NCI-H510A (cell line): ENCODE data around the gene DOLK.

Experiments used
- DNase-seq: peaks from one replicate; lab custom pipeline; 2025; lab: John Stamatoyannopoulos, UW

DOLK gene

DNA sequence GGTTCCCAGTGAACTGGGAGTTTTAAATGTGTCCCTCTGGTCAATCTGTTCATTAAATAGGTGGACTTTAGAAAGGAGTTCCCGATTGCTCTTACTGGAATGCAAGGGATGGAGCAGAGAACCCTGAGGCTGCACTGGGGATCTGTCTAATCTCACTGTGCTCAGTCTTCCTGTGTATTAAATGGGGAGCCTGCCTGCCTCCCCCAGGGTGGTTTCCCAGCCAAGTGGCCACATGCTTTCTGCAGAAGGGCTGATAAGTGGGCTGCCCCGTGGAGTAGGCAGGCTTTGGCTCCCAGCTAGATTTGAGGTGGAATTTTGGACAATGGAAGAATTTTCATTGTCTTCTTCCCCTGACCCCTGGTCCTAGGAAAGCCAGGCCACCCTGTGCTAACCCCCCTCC lies 40.7 kb downstream of the DOLK start:
- no peak for DNase-seq

DNA sequence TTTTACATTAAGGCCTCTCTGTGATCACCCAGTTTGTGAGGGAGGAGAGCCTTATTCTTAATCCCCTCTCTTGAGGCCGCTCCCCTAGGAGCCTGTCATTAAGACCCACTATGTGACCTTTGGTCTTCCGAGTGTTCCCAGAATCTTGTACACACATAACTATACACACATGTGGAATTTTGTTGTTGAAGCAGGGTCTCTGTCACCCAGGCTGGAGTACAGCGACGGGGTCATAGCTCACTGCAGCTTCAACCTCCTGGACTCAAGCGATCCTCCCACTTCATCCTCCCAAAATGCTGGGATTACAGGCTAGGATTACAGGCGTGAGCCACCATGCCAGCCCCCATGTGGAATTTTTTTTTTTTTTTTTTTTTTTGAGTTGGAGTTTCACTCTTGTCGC lies 41.4 kb downstream of the DOLK start:
- no peak for DNase-seq

DNA sequence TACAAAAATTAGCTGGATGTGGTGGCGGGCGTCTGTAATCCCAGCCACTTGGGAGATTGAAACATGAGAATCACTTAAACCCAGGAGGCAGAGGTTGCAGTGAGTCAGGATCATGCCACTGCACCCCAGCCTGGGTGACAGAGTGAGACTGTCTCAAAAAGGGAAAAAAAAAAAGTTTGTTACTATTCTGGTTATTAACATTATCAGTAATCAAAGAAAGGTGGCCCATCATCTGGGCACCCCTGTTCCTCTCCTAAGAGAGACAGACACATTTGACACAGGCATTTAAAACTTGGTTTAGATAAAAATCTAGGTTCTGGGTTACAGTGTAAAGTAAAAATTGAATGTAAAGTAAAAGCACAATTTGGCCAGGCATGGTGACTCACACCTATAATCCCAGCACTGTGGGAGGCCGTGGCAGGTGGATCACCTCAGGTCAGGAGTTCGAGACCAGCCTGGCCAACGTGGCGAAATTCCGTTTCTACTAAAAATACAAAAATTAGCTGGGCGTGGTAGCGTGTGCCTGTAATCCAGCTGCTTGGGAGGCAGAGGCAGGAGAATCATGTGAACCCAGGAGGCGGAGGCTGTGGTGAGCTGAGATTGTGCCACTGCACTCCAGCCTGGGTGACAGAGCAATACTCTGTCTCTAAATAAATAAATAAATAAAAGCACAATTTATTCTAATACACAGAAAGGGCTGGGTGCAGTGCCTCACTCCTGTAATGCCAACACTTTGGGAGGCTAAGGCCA lies 43.4 kb downstream of the DOLK start:
- DNase-seq = no peak

DNA sequence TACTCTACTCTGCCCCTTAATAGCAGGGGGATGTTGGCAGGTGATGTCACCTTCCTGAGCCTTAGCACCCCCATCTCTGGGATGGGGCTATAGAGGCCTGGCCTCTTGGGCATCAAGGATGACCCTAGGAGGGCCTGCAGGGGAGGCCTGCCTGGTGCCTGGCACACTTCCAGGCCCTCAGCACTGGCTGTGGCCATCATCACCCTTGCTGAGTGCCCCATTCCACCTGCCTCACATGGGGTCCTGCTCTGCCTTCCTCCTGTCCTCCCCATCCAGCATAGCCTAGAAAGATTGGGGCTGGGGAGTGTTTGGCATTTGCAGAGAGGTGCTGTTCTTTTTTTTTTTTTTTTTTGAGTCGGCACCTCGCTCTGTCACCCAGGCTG lies 44.3 kb downstream of the DOLK start:
- DNase-seq = no peak

DNA sequence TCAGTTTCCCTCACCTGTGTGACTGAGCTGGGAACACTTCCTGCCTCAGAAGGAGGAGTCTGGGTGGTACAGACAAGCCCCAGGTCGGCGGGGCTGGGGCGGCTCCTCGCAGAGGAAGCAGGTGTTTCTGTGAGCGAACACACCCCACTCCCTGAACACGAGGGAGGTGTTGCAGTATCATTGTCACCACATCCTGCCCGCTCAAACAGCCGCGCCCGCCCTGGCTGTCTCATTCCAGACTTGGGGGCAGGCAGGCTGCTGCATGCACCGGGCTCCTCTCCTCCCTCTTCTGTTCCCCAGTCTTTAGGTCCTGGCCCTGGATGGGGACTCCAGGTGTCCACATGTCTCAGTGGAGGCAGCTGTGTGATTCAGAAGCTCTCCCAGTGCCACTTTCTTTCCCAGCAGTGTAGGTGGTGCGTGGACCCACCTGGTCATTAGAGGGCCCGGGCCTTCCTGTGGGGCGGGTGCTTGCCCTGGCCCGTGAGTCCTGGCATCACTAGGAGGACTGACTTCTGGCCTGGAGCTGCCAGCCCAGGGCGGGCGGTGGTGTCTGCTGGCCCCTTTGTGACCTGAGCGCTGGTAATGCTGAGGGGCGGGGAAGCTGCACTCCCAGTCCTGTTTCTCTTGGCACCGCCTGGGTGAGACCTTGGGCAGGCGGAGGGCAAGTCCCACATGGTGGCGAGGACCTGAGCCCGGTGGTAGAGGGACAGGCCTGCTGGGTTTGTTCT lies 44.9 kb downstream of the DOLK start:
- DNase-seq = peak; percentile 41

DNA sequence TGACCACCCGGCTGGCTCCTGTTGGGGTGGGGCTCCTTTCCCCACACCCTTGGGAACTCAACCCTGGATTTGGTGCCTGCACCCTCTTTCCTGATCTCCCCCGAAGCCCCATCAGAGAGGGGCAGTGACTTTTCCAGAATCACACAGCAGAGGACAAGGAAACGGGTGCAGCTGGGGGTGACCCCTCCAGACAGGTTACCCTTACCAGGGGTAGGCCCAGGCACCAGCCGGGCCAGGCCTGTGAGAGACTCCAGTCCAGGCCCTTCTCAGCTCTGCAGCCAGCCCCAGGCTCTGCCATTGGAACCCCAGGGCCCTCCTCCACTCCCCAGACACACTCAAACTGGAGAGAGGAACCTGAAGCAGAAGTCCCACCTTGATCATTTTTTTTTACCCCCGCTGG lies 45.6 kb downstream of the DOLK start:
- DNase-seq = no peak

DNA sequence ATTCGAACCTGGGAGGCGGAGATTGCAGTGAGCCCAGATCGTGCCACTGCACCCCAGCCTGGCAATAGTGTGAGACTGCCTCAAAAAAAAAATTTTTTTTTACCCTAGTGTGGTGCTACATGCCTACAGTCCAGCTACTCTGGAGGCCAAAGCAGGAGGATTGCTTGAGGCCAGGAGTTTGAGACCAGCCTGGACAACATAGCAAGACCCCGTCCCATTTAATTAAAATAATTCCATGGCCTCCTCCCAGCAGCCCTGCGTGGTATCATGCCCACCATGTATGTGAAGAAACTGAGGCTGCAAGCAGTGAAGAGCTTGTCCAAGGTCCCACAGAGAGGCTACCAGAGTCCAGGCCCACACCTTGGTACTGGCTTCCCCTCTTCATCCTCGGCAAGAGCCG lies 46.0 kb downstream of the DOLK start:
- no peak for DNase-seq

DNA sequence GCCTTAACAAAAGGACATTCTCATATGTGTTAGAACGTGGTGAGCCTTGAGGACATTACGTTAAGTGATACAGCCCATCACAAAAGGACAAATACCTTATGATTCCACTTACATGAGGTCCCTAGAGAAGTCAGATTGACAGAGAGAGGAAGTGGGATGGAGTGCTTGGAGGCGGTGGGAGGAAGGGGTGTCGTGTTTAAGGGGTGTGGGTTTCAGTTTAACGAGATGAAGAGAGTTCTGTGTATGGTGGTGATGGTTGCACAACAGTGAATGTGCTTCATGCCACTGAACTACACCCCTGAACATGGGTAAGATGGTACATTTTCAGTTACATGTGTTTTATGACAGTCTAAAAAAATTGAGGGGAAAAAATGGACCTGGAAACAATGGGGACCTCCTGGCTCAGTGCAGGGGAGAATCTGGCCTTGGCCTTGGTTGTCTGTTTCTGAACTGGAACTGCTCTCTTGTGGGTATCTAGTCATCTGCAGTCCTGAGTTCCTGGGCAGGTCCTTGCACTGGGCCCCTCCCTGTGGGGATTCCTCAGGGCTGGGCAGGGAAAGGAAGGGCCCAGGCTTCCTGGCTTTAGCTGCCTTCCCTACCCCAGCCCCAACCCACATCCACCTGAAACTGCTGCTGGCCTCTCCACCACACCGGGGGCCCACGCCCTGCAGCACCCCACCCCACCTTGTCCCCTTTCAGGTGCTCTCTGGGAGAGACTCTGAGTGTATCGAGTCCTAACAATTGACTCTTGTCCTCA lies 47.7 kb downstream of the DOLK start:
- DNase-seq = no peak

DNA sequence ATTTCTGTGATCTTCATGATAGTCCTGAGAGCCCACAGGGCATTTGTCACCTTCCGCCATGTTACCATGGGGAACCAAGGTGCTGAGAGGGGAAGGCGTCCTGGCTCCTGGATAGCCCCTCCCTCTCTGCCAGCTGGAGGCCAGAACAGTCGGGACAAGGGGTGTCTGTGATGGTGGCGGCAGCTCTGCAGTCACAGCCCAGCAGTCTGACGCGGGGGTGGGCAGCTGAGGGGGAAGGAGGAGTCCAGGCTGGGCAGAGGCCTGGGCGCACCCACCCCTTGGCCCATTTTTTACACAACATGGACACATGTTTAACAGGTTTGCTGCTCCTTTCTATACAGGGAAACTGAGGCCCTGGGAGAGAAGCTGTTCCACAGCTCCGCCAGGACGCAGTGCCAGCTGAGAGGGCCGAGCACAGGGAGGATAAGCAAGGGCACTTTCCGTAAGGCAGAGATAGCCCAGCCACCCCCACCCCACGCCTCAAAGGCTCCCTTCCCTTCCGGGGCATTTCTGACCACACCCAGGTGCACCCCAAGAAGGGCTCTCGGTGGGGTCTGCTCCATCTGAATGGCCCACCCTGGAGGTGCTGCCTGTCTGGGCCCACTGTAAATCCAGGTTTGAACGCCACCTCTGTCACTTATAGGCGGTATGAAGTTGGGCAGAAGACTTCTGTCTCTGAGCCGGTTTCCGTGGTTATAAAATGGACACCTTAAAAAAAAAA lies 48.4 kb downstream of the DOLK start:
- no peak for DNase-seq

DNA sequence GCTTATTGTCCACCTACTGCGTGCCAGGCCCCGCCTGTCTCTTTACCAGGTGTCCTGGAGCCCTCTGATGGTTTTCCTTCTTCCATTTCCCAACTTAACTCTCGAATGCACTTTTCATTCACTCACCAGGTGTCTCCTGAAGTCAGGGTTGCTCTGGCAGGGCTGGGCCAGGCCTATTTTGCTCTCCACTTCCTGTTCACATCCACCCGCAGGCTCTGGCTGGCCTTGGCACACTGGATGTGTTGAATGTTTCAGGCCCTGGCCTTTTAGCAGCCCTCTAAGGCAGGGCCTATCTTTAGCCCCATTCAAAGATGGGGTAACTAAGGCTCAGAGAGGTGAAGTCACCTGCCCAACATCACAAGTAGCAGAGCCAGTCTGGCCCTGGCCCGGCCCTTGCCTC lies 49.0 kb downstream of the DOLK start:
- DNase-seq = no peak

DNA sequence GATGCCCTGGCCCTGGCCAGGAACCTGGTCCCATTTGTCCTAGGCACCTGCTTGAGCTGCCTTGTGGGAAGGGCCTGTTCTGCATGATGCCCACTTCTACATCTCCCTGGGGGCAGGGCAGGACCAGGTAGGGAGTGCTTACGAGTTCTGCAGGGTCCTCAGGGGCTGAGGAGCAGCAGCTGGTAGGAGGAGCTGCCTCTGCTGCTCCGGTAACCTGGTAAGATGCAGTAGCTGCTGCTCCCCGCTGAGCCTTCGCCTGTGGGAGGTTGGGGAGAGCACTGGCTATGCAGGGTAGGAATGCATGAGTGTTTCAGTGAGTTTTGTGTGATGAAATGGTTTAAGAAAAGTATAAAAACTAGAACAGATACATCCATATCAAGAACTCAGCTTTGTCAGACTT lies 51.8 kb downstream of the DOLK start:
- no peak for DNase-seq
